Measurements from ENCODE around the gene MACO1.
"Not testable (repeated sequence)": the region's sequence is repeated elsewhere in the genome, so short reads cannot be mapped to it uniquely, and the experiment has no call there.

GRCh38 chr1:25409641-25410427, 20.9 kb upstream of the MACO1 start:
- not testable (repeated sequence) for TF ChIP-seq CTCF (IDR thresholded peaks at IDR 0.05; ENCODE audit: low read depth, low read length, missing input control); MAX (IDR thresholded peaks at IDR 0.05)
